DOHH2 (cell line): ENCODE data around the gene SMG6.

Experiments
- H3F3A ChIP-seq: fragments of 200-600 bp; sonication (generic), shearing (Covaris generic); 2 replicates; pipeline ENCODE4 v1.6.0; 2016; ENCODE audit warnings: antibody characterized with exemption, mild to moderate bottlenecking; ENCODE audit not compliant: control insufficient read depth, insufficient read depth
- H3K27ac ChIP-seq: fragments of 200-600 bp; sonication (generic); 2 replicates; pipeline ENCODE4 v1.5.1; 2014; ENCODE audit warnings: low read depth, mild to moderate bottlenecking, low read length, moderate library complexity
- H3K27me3 ChIP-seq: fragments of 200-600 bp; sonication (generic); 2 replicates; pipeline ENCODE4 v1.6.1; 2014; ENCODE audit warnings: mild to moderate bottlenecking, low read length, mixed read lengths; ENCODE audit not compliant: control insufficient read depth
- H3K36me3 ChIP-seq: fragments of 200-600 bp; sonication (generic); 2 replicates; pipeline ENCODE4 v1.6.1; 2014; ENCODE audit warnings: mild to moderate bottlenecking, low read length, moderate library complexity, mixed read lengths; ENCODE audit not compliant: control insufficient read depth
- H3K4me1 ChIP-seq: fragments of 200-600 bp; sonication (generic); 2 replicates; pipeline ENCODE4 v1.6.1; 2014; ENCODE audit warnings: mild to moderate bottlenecking, low read length, mixed read lengths; ENCODE audit not compliant: control insufficient read depth
- H3K4me2 ChIP-seq: fragments of 200-600 bp; sonication (generic); 2 replicates; pipeline ENCODE4 v1.6.0; 2014; ENCODE audit warnings: mild to moderate bottlenecking, low read length, moderate library complexity
- H3K4me3 ChIP-seq: fragments of 200-600 bp; sonication (generic); 2 replicates; pipeline ENCODE4 v1.5.1; 2014; ENCODE audit warnings: mild to moderate bottlenecking, low read length, mixed read lengths
- H3K79me2 ChIP-seq: fragments of 200-600 bp; sonication (generic); 2 replicates; pipeline ENCODE4 v1.6.1; 2014; ENCODE audit warnings: mild to moderate bottlenecking, low read length, mixed read lengths; ENCODE audit not compliant: control insufficient read depth
- H3K9me2 ChIP-seq: fragments of 200-600 bp; sonication (generic); replicated peaks from 2 replicates; pipeline ENCODE4 v1.6.1; 2014; ENCODE audit warnings: mild to moderate bottlenecking, low read length, mixed read lengths; ENCODE audit not compliant: control insufficient read depth
- H3K9me3 ChIP-seq: fragments of 200-600 bp; sonication (generic); 2 replicates; pipeline ENCODE4 v1.6.1; 2014; ENCODE audit warnings: antibody characterized with exemption, low read length, mixed read lengths; ENCODE audit not compliant: control insufficient read depth, insufficient read depth
- H4K20me1 ChIP-seq: fragments of 200-600 bp; sonication (generic); 2 replicates; pipeline ENCODE4 v1.6.0; 2014; ENCODE audit warnings: low read depth, mild to moderate bottlenecking, antibody characterized with exemption, low read length, moderate library complexity; ENCODE audit not compliant: control insufficient read depth, insufficient read depth
- CTCF ChIP-seq: fragments of 200-600 bp; sonication (generic); IDR thresholded peaks from one replicate; pipeline ENCODE4 v1.5.1; 2014; ENCODE audit warnings: antibody characterized with exemption, mild to moderate bottlenecking, low read depth, low read length; ENCODE audit not compliant: poor library complexity, severe bottlenecking
- EZH2phosphoT487 ChIP-seq: fragments of 200-600 bp; sonication (generic); IDR thresholded peaks from 2 replicates; pipeline ENCODE4 v1.6.1; 2017; ENCODE audit warnings: borderline replicate concordance, mild to moderate bottlenecking, antibody characterized with exemption, low read length, moderate library complexity, mixed read lengths

SMG6 gene

GRCh38 chr17:2264067-2264860 lies 39.3 kb downstream of the SMG6 start:
- Histone ChIP-seq H3K79me2 (no peaks in the 10 kb centered on the region), H3K4me2 (no peak overlapping the region), H3K27me3 (no peaks in the 10 kb centered on the region), H3K9me2 (no peaks in the 10 kb centered on the region), H3K36me3 (peaks cover 19% of the 10 kb centered on the region), H3F3A (no peaks in the 10 kb centered on the region), H3K27ac (no peak overlapping the region), H3K4me3 (no peak overlapping the region), H3K4me1 (no peaks in the 10 kb centered on the region), H4K20me1 (no peaks in the 10 kb centered on the region), H3K9me3 (no peaks in the 10 kb centered on the region)
- TF ChIP-seq CTCF (no peak), EZH2phosphoT487 (no peak)

GRCh38 chr17:2263183-2264066 lies 40.2 kb downstream of the SMG6 start:
- Histone ChIP-seq H3K79me2 (no peaks in the 10 kb centered on the region), H3K9me3 (no peaks in the 10 kb centered on the region), H3F3A (no peaks in the 10 kb centered on the region), H3K36me3 (peaks cover 19% of the 10 kb centered on the region), H3K4me2 (no peak overlapping the region), H3K27me3 (no peaks in the 10 kb centered on the region), H3K9me2 (no peaks in the 10 kb centered on the region), H3K4me1 (no peaks in the 10 kb centered on the region), H3K4me3 (no peak overlapping the region), H3K27ac (no peak overlapping the region), H4K20me1 (no peaks in the 10 kb centered on the region)
- no peak for TF ChIP-seq EZH2phosphoT487
- no peak for TF ChIP-seq CTCF

- Histone ChIP-seq H3K27me3 (no peaks in the 10 kb centered on the region), H3K36me3 (peaks cover 19% of the 10 kb centered on the region), H4K20me1 (no peaks in the 10 kb centered on the region), H3F3A (no peaks in the 10 kb centered on the region), H3K79me2 (no peaks in the 10 kb centered on the region), H3K9me3 (no peaks in the 10 kb centered on the region), H3K4me2 (no peak overlapping the region), H3K4me3 (no peak overlapping the region), H3K27ac (no peak overlapping the region), H3K9me2 (no peaks in the 10 kb centered on the region), H3K4me1 (no peaks in the 10 kb centered on the region)
- no peak for TF ChIP-seq CTCF
- no peak for TF ChIP-seq EZH2phosphoT487
These were observed 41.4 kb downstream of the SMG6 start for GRCh38 chr17:2262135-2262587.
